HG03469 (cell line): ENCODE data around the gene CNKSR1.

Experiments
- ATAC-seq: cut with Tn5 transposase; IDR thresholded peaks from one replicate; pipeline ENCODE4 v1.9.1; 2021; ENCODE audit warnings: mild to moderate bottlenecking, moderate library complexity, moderate number of reproducible peaks; ENCODE audit not compliant: unreplicated experiment

CNKSR1 gene

GRCh38 chr1:26182383-26182696 is 5.0 kb downstream of the CNKSR1 start:
- no peak for ATAC-seq

GRCh38 chr1:26184086-26184485 is 6.8 kb downstream of the CNKSR1 start:
- ATAC-seq, result no peak

- ATAC-seq, result no peak
Observed at GRCh38 chr1:26184883-26185282, 7.6 kb downstream of the CNKSR1 start.

- ATAC-seq, result no peak
Observed at GRCh38 chr1:26187882-26188281, 10.6 kb downstream of the CNKSR1 start.

- ATAC-seq, result no peak
Observed at GRCh38 chr1:26188477-26188876, 11.2 kb downstream of the CNKSR1 start.

- ATAC-seq, result no peak
Observed at GRCh38 chr1:26189331-26189730, 12.0 kb downstream of the CNKSR1 start.

GRCh38 chr1:26189751-26190275 is 12.5 kb downstream of the CNKSR1 start:
- no peak for ATAC-seq

GRCh38 chr1:26190373-26190987 is 13.2 kb downstream of the CNKSR1 start, which contains the start of gene CATSPER4:
CATSPER4 (plus strand) TSS chr1:26190602; CDS start chr1:26190628, 26 bp downstream.
- ATAC-seq, result no peak

GRCh38 chr1:26191739-26192138 is 14.4 kb downstream of the CNKSR1 start:
- ATAC-seq, result no peak

- ATAC-seq, result no peak
Observed at GRCh38 chr1:26195805-26196204, 18.5 kb downstream of the CNKSR1 start.

- no peak for ATAC-seq
Observed at GRCh38 chr1:26197301-26197700, 20.0 kb downstream of the CNKSR1 start.

GRCh38 chr1:26197813-26198212 is 20.5 kb downstream of the CNKSR1 start:
- ATAC-seq, result no peak

- ATAC-seq, result no peak
Observed at GRCh38 chr1:26200413-26200812, 23.1 kb downstream of the CNKSR1 start.

GRCh38 chr1:26203642-26204318 is 26.5 kb downstream of the CNKSR1 start:
- no peak for ATAC-seq

- ATAC-seq, result no peak
Observed at GRCh38 chr1:26210147-26210870, 33.0 kb downstream of the CNKSR1 start.

GRCh38 chr1:26212726-26213125 is 35.4 kb downstream of the CNKSR1 start:
- ATAC-seq, result no peak

GRCh38 chr1:26213335-26213905 is 36.1 kb downstream of the CNKSR1 start:
- ATAC-seq, result no peak

- no peak for ATAC-seq
Observed at GRCh38 chr1:26215246-26215645, 38.0 kb downstream of the CNKSR1 start.

- ATAC-seq, result no peak
Observed at GRCh38 chr1:26218906-26219494, 41.7 kb downstream of the CNKSR1 start.

- no peak for ATAC-seq
Observed at GRCh38 chr1:26220199-26220912, 43.1 kb downstream of the CNKSR1 start.
